K562 (cell line): ENCODE data around the gene VPS50.

ENCODE experiments used
- NFIC ChIP-seq: fragments of 450-650 bp; IDR thresholded peaks from 2 replicates; pipeline ENCODE4 v1.6.1; 2017; ENCODE audit warnings: mild to moderate bottlenecking, inconsistent platforms
- POLR2A ChIP-seq: fragments of 450-650 bp; conservative IDR thresholded peaks from 2 replicates; pipeline ENCODE4 v1.6.1; 2016

- TF ChIP-seq POLR2A: no peak
- no peak for TF ChIP-seq NFIC
Measured at GRCh38 chr7:93228302-93228701, 3.9 kb upstream of the VPS50 start.
